Keratinocyte (primary cell): Measurements from ENCODE around the gene ZC3H12C. TPM values are rescaled to one million over a fixed set of nuclear protein-coding genes. Genes with fewer than 3 reads are reported as not detected.

Source experiments
- DNase-seq: peaks from one replicate; pipeline ENCODE4 v3.0.0-alpha.2; 2011; ENCODE audit warnings: low read depth, missing footprints, low spot score
- FAIRE-seq: peaks from 2 replicates; lab custom pipeline; 2011; peaks lifted over from hg19 to GRCh38; lab: Jason Lieb, UNC
- H2AFZ ChIP-seq: 2 replicates; pipeline ENCODE4 v1.6.0; 2012; ENCODE audit warnings: low read length, control low read depth, inconsistent platforms; ENCODE audit not compliant: control insufficient read depth
- H3K27ac ChIP-seq: 2 replicates; pipeline ENCODE4 v1.5.1; 2011; ENCODE audit warnings: low read length; ENCODE audit not compliant: control insufficient read depth, insufficient read depth
- H3K27me3 ChIP-seq: 3 replicates; pipeline ENCODE4 v1.6.0; 2011; ENCODE audit warnings: low read length; ENCODE audit not compliant: control insufficient read depth, insufficient read depth; ENCODE audit errors: extremely low read depth
- H3K36me3 ChIP-seq, 2 experiments: 2 replicates in 1 of 2; 3 replicates in 1 of 2; pipeline ENCODE4 v1.5.1; 2011; ENCODE audit warnings: low read length in 2 of 2, mild to moderate bottlenecking in 1 of 2; ENCODE audit not compliant: control insufficient read depth in 2 of 2, insufficient read depth in 2 of 2; ENCODE audit errors: extremely low read depth in 1 of 2
- H3K4me1 ChIP-seq: 3 replicates; pipeline ENCODE4 v1.5.1; 2011; ENCODE audit warnings: low read length; ENCODE audit not compliant: control insufficient read depth, insufficient read depth; ENCODE audit errors: extremely low read depth
- H3K4me2 ChIP-seq: 3 replicates; pipeline ENCODE4 v1.6.0; 2011; ENCODE audit warnings: low read depth, low read length; ENCODE audit not compliant: control insufficient read depth, insufficient read depth; ENCODE audit errors: extremely low read depth
- H3K4me3 ChIP-seq, 3 experiments: fragments of 200-600 bp in 1 of 3; sonication (generic) in 1 of 3; 2 replicates in 2 of 3; 3 replicates in 1 of 3; pipeline ENCODE4 v1.5.1; 2011 to 2016; ENCODE audit warnings: low read length in 3 of 3, mild to moderate bottlenecking in 3 of 3, control low read depth in 2 of 3, inconsistent platforms in 1 of 3, low read depth in 1 of 3, mixed read lengths in 1 of 3, mixed run types in 1 of 3, moderate library complexity in 1 of 3; ENCODE audit not compliant: control insufficient read depth in 2 of 3, insufficient read depth in 2 of 3; ENCODE audit errors: extremely low read depth in 1 of 3
- H3K79me2 ChIP-seq: 2 replicates; pipeline ENCODE4 v1.6.0; 2012; ENCODE audit warnings: low read length; ENCODE audit not compliant: control insufficient read depth, insufficient read depth
- H3K9ac ChIP-seq: 3 replicates; pipeline ENCODE4 v1.6.0; 2011; ENCODE audit warnings: low read length; ENCODE audit not compliant: control insufficient read depth, insufficient read depth; ENCODE audit errors: extremely low read depth
- H3K9me1 ChIP-seq: 3 replicates; pipeline ENCODE4 v1.6.0; 2011; ENCODE audit warnings: low read length; ENCODE audit not compliant: control insufficient read depth, insufficient read depth; ENCODE audit errors: extremely low read depth
- H3K9me3 ChIP-seq: 2 replicates; pipeline ENCODE4 v1.5.1; 2012; ENCODE audit warnings: low read depth, low read length; ENCODE audit not compliant: control insufficient read depth
- H4K20me1 ChIP-seq: 3 replicates; pipeline ENCODE4 v1.6.0; 2011; ENCODE audit warnings: low read length; ENCODE audit not compliant: control insufficient read depth, insufficient read depth; ENCODE audit errors: extremely low read depth
- CTCF ChIP-seq, 3 experiments: IDR thresholded peaks in 1 of 3; conservative IDR thresholded peaks in 1 of 3; optimal IDR thresholded peaks in 1 of 3; 2 replicates in 2 of 3; 3 replicates in 1 of 3; pipeline versions ENCODE3 to v1.5.1; 2011; ENCODE audit warnings: low read length in 3 of 3, mild to moderate bottlenecking in 3 of 3, moderate library complexity in 2 of 3, control low read depth in 1 of 3, inconsistent platforms in 1 of 3; ENCODE audit not compliant: insufficient read depth in 2 of 3; ENCODE audit errors: extremely low read depth in 1 of 3
- EZH2 ChIP-seq: IDR thresholded peaks from one replicate; pipeline ENCODE4 v1.6.1; 2012; ENCODE audit warnings: inconsistent platforms, mild to moderate bottlenecking, low read length, moderate library complexity
- dilution Hi-C: fragments of 300-500 bp; cut with MboI; formaldehyde crosslinking; loops from one replicate; pipeline ENCODE4 v1.7.0; 2020; ENCODE audit warnings: low sequenced_read_pairs; ENCODE audit not compliant: extremely low pct_ligation_motif_present
- polyA plus RNA-seq, 5 experiments: library from polyadenylated mRNA; depleted of rRNA in 3 of 5; stranded (reverse) in 3 of 5; stranded (forward) in 1 of 5; unstranded in 1 of 5; fragments of >200 nt; gene quantifications; 1 replicate in 1 of 5; 2 replicates in 3 of 5; 3 replicates in 1 of 5; pipeline versions ENCODE4 v1.2.1 to v1.2.3, GENCODE V29; 2011 to 2012; ENCODE audit warnings: missing spikeins in 2 of 5, low read depth in 1 of 5, low replicate concordance in 1 of 5

The ZC3H12C gene
- polyA plus RNA-seq, 1 donor (not counting 4 experiments of a cell fraction or from before 2014, with no cell fraction given), result 13.9 TPM

- Histone ChIP-seq H4K20me1 (no peaks in the 10 kb centered on the region), H3K79me2 (peaks cover 25% of the 10 kb centered on the region), H3K4me1 (peaks cover 20% of the 10 kb centered on the region), H3K36me3 (peaks cover 0 to 9% of the 10 kb centered on the region in 2 experiments), H3K27ac (no peak overlapping the region), H3K27me3 (no peaks in the 10 kb centered on the region), H3K9me1 (peaks cover 2% of the 10 kb centered on the region), H3K4me2 (no peak overlapping the region), H3K9me3 (no peaks in the 10 kb centered on the region), H3K9ac (no peak overlapping the region), H2AFZ (no peak overlapping the region), H3K4me3 (no peak overlapping the region)
- no peak for TF ChIP-seq CTCF (optimal IDR thresholded peaks at IDR 0.05 in 1 of 3, IDR thresholded peaks at IDR 0.05 in 1 of 3, conservative IDR thresholded peaks at IDR 0.05 in 1 of 3; ENCODE audit: extremely low read depth in 1 of 3, insufficient read depth in 2 of 3, low read length in 3 of 3)
- TF ChIP-seq EZH2, result no peak
- no peak for FAIRE-seq
- dilution Hi-C loops, result no loop called here
- DNase-seq, result no peak
Measured at GRCh38 chr11:110152199-110152598, 59.0 kb downstream of the ZC3H12C start.

- Histone ChIP-seq H3K9me3 (no peaks in the 10 kb centered on the region), H3K4me1 (peaks cover 9% of the 10 kb centered on the region), H3K27me3 (no peaks in the 10 kb centered on the region), H3K9ac (no peak overlapping the region), H3K4me3 (no peak overlapping the region), H2AFZ (no peak overlapping the region), H4K20me1 (no peaks in the 10 kb centered on the region), H3K4me2 (no peak overlapping the region), H3K27ac (no peak overlapping the region), H3K9me1 (peaks cover 2% of the 10 kb centered on the region), H3K36me3 (peaks cover 2 to 8% of the 10 kb centered on the region in 2 experiments), H3K79me2 (peaks cover 19% of the 10 kb centered on the region)
- dilution Hi-C loops, result no loop called here
- DNase-seq, result no peak
- TF ChIP-seq CTCF (optimal IDR thresholded peaks at IDR 0.05 in 1 of 3, IDR thresholded peaks at IDR 0.05 in 1 of 3, conservative IDR thresholded peaks at IDR 0.05 in 1 of 3; ENCODE audit: extremely low read depth in 1 of 3, insufficient read depth in 2 of 3, low read length in 3 of 3) (no peak), EZH2 (no peak)
- no peak for FAIRE-seq
Measured at GRCh38 chr11:110153474-110153873, 60.3 kb downstream of the ZC3H12C start.
